HG03571 (cell line): ENCODE results near the gene HLA-G.
"Not testable (repeated sequence)": the region's sequence is repeated elsewhere in the genome, so short reads cannot be mapped to it uniquely, and the experiment has no call there.

Experiments used
- ATAC-seq: cut with Tn5 transposase; IDR thresholded peaks from one replicate; pipeline ENCODE4 v1.9.1; 2021; ENCODE audit not compliant: unreplicated experiment

Gene HLA-G

GRCh38 chr6:29864037-29864810 is 36.6 kb downstream of the HLA-G start:
- no peak for ATAC-seq

- no peak for ATAC-seq
These were observed 38.0 kb downstream of the HLA-G start for GRCh38 chr6:29865631-29866030.

- no peak for ATAC-seq
These were observed 42.5 kb downstream of the HLA-G start for GRCh38 chr6:29870104-29870503.

GRCh38 chr6:29872791-29873190 is 45.2 kb downstream of the HLA-G start:
- no peak for ATAC-seq

GRCh38 chr6:29875257-29875656 is 47.6 kb downstream of the HLA-G start:
- no peak for ATAC-seq

GRCh38 chr6:29875734-29876133 is 48.1 kb downstream of the HLA-G start:
- not testable (repeated sequence) for ATAC-seq
